ENCODE results near the gene PTPN20. TPM values are rescaled to one million over a fixed set of nuclear protein-coding genes. Genes with fewer than 3 reads are reported as not detected.

The PTPN20 gene
- total RNA-seq, 1 donor from 2014 or later: 1.5 TPM

DNA sequence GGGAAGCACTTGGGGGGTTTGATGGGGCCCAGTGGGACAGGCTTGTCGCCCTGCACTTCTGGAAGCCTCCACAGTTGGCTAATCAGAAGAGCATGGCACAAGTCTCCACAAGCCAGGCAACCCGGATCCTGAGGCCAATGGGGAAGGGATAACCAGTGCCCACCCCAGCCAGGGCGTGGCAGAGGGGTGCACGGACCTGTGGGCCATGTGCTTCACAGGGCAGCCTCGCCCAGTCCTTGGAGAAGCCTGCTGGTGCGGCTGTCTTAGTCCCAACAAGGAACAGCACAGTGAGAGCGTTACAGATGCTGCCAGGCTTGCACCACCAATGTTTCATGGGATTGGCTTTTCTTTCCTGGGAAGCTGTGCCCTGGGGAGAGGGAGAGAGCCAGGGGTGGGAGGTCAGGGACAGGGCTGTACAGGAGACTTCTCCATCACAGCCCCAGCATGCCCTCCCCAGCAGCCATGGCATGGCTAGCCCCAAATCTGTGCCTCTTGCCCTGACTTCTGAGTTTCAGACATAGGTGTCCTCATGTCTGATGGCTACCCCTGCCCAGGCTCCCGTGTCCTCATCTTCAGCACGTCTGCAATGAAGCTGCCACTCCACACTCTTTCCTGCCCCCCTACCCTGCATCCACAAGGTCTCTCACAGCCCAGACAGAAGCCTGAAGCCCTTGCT, 116.0 kb downstream of the PTPN20 start:
- Histone ChIP-seq H3K27me3 (no peaks in the 10 kb centered on the region), H3K4me3 (no peak overlapping the region), H3K9me3 (no peaks in the 10 kb centered on the region), H3K4me1 (no peaks in the 10 kb centered on the region), H3K36me3 (no peaks in the 10 kb centered on the region), H3K27ac (no peak overlapping the region)
- DNase-seq (ENCODE audit: extremely low spot score in 2 of 2): peak; percentile 84 to 90
- intact Hi-C loops (cut with DNase I): no loop called here
- TF ChIP-seq, protein P1, sequence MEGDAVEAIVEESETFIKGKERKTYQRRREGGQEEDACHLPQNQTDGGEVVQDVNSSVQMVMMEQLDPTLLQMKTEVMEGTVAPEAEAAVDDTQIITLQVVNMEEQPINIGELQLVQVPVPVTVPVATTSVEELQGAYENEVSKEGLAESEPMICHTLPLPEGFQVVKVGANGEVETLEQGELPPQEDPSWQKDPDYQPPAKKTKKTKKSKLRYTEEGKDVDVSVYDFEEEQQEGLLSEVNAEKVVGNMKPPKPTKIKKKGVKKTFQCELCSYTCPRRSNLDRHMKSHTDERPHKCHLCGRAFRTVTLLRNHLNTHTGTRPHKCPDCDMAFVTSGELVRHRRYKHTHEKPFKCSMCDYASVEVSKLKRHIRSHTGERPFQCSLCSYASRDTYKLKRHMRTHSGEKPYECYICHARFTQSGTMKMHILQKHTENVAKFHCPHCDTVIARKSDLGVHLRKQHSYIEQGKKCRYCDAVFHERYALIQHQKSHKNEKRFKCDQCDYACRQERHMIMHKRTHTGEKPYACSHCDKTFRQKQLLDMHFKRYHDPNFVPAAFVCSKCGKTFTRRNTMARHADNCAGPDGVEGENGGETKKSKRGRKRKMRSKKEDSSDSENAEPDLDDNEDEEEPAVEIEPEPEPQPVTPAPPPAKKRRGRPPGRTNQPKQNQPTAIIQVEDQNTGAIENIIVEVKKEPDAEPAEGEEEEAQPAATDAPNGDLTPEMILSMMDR (IDR thresholded peaks at IDR 0.05): no peak
- TF ChIP-seq POLR2AphosphoS5 (IDR thresholded peaks at IDR 0.05; ENCODE audit: insufficient read depth in 1 of 2, low read depth in 1 of 2): no peak
- no peak for TF ChIP-seq POLR2A (IDR thresholded peaks at IDR 0.05)

DNA sequence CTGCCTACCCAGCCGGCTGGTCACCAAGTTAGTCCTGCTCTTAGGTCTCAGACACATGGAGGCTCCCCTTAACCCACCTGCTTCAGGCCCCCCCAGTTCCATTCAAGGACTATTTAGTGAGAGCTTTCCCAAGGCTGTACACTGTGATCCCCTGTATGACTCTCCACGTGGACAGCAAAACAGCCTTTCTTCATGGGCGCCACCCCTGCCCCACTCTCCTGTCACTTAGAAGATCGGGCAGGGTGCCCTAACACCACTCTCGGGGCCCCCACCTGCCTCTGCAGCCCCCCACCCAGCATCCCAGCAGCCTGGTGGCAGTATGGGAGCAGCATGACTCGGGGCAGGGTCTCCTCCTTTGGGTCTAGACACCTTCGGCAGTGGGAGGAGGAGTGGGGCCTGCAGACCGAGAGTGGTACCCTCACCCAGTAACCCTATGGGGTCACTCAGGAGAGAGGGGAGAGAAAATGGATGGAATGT, 116.6 kb downstream of the PTPN20 start:
- TF ChIP-seq POLR2A (IDR thresholded peaks at IDR 0.05) (no peak), POLR2AphosphoS5 (IDR thresholded peaks at IDR 0.05; ENCODE audit: insufficient read depth in 1 of 2, low read depth in 1 of 2) (no peak)
- TF ChIP-seq, protein P1 (IDR thresholded peaks at IDR 0.05): no peak
- no peaks in the 10 kb centered on the region for H3K9me3 ChIP-seq
- no peak overlapping the region for H3K27ac ChIP-seq
- peak; percentile 58 to 77 for DNase-seq (ENCODE audit: extremely low spot score in 2 of 2)
- no peaks in the 10 kb centered on the region for H3K4me1 ChIP-seq
- H3K27me3 ChIP-seq: no peaks in the 10 kb centered on the region
- H3K36me3 ChIP-seq: no peaks in the 10 kb centered on the region
- H3K4me3 ChIP-seq: no peak overlapping the region
- intact Hi-C loops (cut with DNase I): no loop called here

DNA sequence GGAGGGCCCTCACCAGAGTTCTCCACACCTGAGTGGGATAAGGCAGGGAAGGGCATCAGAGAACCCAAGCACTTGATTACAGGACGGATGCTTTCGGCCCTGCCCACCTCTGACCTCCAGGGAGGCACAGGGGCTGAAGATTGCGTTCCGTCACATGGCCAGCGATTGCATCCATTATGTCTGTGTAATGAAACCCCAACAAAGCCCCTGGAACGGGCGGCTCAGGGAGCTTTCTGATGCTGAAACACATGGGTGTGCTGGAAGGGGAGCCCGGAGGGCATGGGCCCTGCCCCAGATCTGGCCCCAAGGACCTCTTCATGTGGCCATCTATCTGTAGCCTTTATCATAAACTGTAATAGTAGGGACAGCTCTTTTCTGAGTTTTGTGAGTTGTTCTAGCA, 117.2 kb downstream of the PTPN20 start:
- Histone ChIP-seq H3K4me3 (no peak overlapping the region), H3K9me3 (no peaks in the 10 kb centered on the region), H3K27ac (no peak overlapping the region), H3K4me1 (no peaks in the 10 kb centered on the region), H3K36me3 (no peaks in the 10 kb centered on the region), H3K27me3 (no peaks in the 10 kb centered on the region)
- no peak for DNase-seq (ENCODE audit: extremely low spot score in 2 of 2)
- TF ChIP-seq, protein P1 (IDR thresholded peaks at IDR 0.05): no peak
- TF ChIP-seq POLR2A (IDR thresholded peaks at IDR 0.05): no peak
- TF ChIP-seq POLR2AphosphoS5 (IDR thresholded peaks at IDR 0.05; ENCODE audit: insufficient read depth in 1 of 2, low read depth in 1 of 2): no peak
- intact Hi-C loops (cut with DNase I): no loop called here

DNA sequence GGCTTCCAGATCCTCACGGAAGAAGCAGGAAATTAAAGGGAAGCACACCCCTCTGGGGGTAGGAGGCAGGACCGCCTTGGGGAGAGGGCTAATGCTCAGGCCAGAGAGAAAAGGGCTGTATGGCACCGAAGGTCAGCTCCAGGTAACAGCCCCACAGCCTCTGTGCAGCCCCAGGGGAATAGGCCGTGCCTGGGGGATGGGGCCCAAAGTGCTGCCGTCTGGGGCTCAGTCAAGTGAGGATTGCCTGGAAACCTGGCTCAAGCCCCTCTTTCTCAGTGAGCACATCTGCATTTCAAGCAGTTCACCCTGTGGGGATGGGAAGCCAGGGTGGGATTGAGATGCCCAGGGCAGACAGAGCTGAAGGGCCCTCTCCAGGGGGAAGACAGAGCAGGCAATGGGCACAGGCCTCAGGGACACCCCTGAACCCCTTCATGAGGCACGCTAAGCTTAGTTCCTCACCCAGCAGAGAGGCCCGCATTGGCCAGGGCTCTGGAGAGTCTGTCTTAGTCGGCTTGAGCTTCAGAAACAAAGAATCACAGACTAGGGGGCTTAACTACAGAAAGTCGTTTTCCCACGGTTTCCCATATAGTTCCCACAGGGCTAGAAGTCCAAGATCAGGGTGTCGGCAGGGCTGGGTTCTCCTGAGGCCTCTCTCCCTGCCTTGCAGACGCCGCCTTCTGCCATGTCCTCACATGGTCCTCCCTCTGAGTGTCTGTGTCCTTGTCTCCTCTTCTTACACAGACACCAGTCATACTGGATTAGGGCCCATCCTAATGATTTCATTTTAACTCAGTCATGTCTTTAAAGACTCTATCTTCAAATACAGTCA, 118.2 kb downstream of the PTPN20 start:
- Histone ChIP-seq H3K27ac (no peak overlapping the region), H3K4me3 (no peak overlapping the region), H3K36me3 (no peaks in the 10 kb centered on the region), H3K9me3 (no peaks in the 10 kb centered on the region), H3K27me3 (no peaks in the 10 kb centered on the region), H3K4me1 (no peaks in the 10 kb centered on the region)
- intact Hi-C loops (cut with DNase I): no loop called here
- peak in 1 of 2 donors; percentile 70 for DNase-seq (ENCODE audit: extremely low spot score in 2 of 2)
- TF ChIP-seq, protein P1 (IDR thresholded peaks at IDR 0.05): no peak
- TF ChIP-seq POLR2A (IDR thresholded peaks at IDR 0.05) (no peak), POLR2AphosphoS5 (IDR thresholded peaks at IDR 0.05; ENCODE audit: insufficient read depth in 1 of 2, low read depth in 1 of 2) (no peak)
